IMR-90 (cell line): Measurements from ENCODE around the gene CCL28. TPM values are rescaled to one million over a fixed set of nuclear protein-coding genes. Genes with fewer than 3 reads are reported as not detected.

Source experiments
- ATAC-seq: fragments of 200-7000 bp; cut with Tn5 transposase; 2 replicates; pipeline ENCODE4 v1.9.1; 2020; ENCODE audit warnings: low read depth, mild to moderate bottlenecking, moderate library complexity
- BruUV-seq: library from RNA; stranded (reverse); fragments of 400-500 nt; replicated peaks from 2 replicates; lab custom pipeline; 2021; lab: Mats Ljungman, UMichigan
- CTCF ChIA-PET: fragments of 300-600 bp; formaldehyde crosslinking; extraction: SDS; loops from one replicate; lab custom pipeline; 2021; ENCODE audit warnings: antibody characterized with exemption; lab: Yijun Ruan, JAX
- POLR2A ChIA-PET: fragments of 300-600 bp; sonication (Branson Sonifier 250); formaldehyde crosslinking; loops from one replicate; lab custom pipeline; 2022; ENCODE audit warnings: antibody characterized with exemption; ENCODE audit not compliant: unreplicated experiment; lab: Charles Lee
- DNase-seq: peaks from one replicate; pipeline ENCODE4 v3.0.0; 2013
- H2AFZ ChIP-seq: replicated peaks from 2 replicates; pipeline ENCODE3; 2013; ENCODE audit warnings: low read length, mild to moderate bottlenecking; ENCODE audit not compliant: poor library complexity
- H2AK5ac ChIP-seq: 2 replicates; pipeline ENCODE4 v1.6.1; 2013; ENCODE audit warnings: low read depth, low read length, inconsistent platforms
- H2AK9ac ChIP-seq: replicated peaks from 2 replicates; pipeline ENCODE3; 2013; ENCODE audit warnings: mild to moderate bottlenecking, low read depth, low read length, moderate library complexity; ENCODE audit not compliant: poor library complexity
- H2BK120ac ChIP-seq: 2 replicates; pipeline ENCODE4 v1.6.1; 2013; ENCODE audit warnings: low read depth, low read length, inconsistent platforms
- H2BK15ac ChIP-seq: 3 replicates; pipeline ENCODE4 v1.6.1; 2013; ENCODE audit warnings: low read depth, low read length, inconsistent platforms
- H2BK20ac ChIP-seq: 2 replicates; pipeline ENCODE4 v1.6.1; 2013; ENCODE audit warnings: low read depth, mild to moderate bottlenecking, inconsistent platforms, low read length, moderate library complexity
- H2BK5ac ChIP-seq: 2 replicates; pipeline ENCODE4 v1.6.1; 2013; ENCODE audit warnings: mild to moderate bottlenecking, low read depth, low read length, inconsistent platforms; ENCODE audit not compliant: poor library complexity, severe bottlenecking
- H3K14ac ChIP-seq: replicated peaks from 2 replicates; pipeline ENCODE4 v1.6.1; 2013; ENCODE audit warnings: low read depth, low read length, inconsistent platforms
- H3K18ac ChIP-seq: 2 replicates; pipeline ENCODE4 v1.6.1; 2013; ENCODE audit warnings: low read depth, low read length, control low read depth
- H3K23ac ChIP-seq: 2 replicates; pipeline ENCODE4 v1.6.1; 2013; ENCODE audit warnings: low read depth, low read length, inconsistent platforms
- H3K27ac ChIP-seq: 2 replicates; pipeline ENCODE4 v1.5.1; 2013; ENCODE audit warnings: mild to moderate bottlenecking, control low read depth, low read length; ENCODE audit not compliant: insufficient read depth
- H3K27me3 ChIP-seq: 2 replicates; pipeline ENCODE4 v1.6.1; 2013; ENCODE audit warnings: low read length; ENCODE audit not compliant: control insufficient read depth, insufficient read depth
- H3K36me3 ChIP-seq: 2 replicates; pipeline ENCODE4 v1.6.1; 2013; ENCODE audit warnings: low read length, mixed read lengths; ENCODE audit not compliant: control insufficient read depth, insufficient read depth
- H3K4ac ChIP-seq: 2 replicates; pipeline ENCODE4 v1.6.1; 2013; ENCODE audit warnings: low read depth, low read length, inconsistent platforms
- H3K4me1 ChIP-seq: 2 replicates; pipeline ENCODE4 v1.6.1; 2013; ENCODE audit warnings: low read length, mixed read lengths; ENCODE audit not compliant: control insufficient read depth, insufficient read depth
- H3K4me2 ChIP-seq: 2 replicates; pipeline ENCODE4 v1.6.1; 2013; ENCODE audit warnings: low read depth, mild to moderate bottlenecking, control low read depth, low read length, moderate library complexity
- H3K4me3 ChIP-seq: 2 replicates; pipeline ENCODE4 v1.5.1; 2013; ENCODE audit warnings: low read depth, mild to moderate bottlenecking, control low read depth, low read length, moderate library complexity; ENCODE audit not compliant: insufficient read depth
- H3K56ac ChIP-seq: 2 replicates; pipeline ENCODE4 v1.6.1; 2013; ENCODE audit warnings: low read length, inconsistent platforms; ENCODE audit not compliant: insufficient read depth; ENCODE audit errors: extremely low read depth
- H3K79me1 ChIP-seq, 2 experiments: 2 replicates each; pipeline ENCODE4 v1.6.1; 2013; ENCODE audit warnings: low read length in 2 of 2, inconsistent platforms in 1 of 2, low read depth in 1 of 2
- H3K9ac ChIP-seq: 2 replicates; pipeline ENCODE4 v1.6.1; 2013; ENCODE audit warnings: low read depth, low read length, control low read depth
- H3K9me1 ChIP-seq: 2 replicates; pipeline ENCODE4 v1.6.1; 2013; ENCODE audit warnings: low read length, inconsistent platforms; ENCODE audit not compliant: insufficient read depth
- H3K9me3 ChIP-seq: 2 replicates; pipeline ENCODE4 v1.6.1; 2013; ENCODE audit warnings: low read length; ENCODE audit not compliant: control insufficient read depth, insufficient read depth
- H4K20me1 ChIP-seq: 2 replicates; pipeline ENCODE4 v1.6.1; 2013; ENCODE audit warnings: low read length, inconsistent platforms; ENCODE audit not compliant: insufficient read depth
- H4K5ac ChIP-seq: 2 replicates; pipeline ENCODE4 v1.6.1; 2013; ENCODE audit warnings: mild to moderate bottlenecking, low read depth, low read length, control low read depth
- H4K8ac ChIP-seq, 2 experiments: 2 replicates each; pipeline ENCODE4 v1.6.1; 2013; ENCODE audit warnings: low read depth in 2 of 2, low read length in 2 of 2, control low read depth in 1 of 2, inconsistent platforms in 1 of 2
- H4K91ac ChIP-seq: 2 replicates; pipeline ENCODE4 v1.6.1; 2013; ENCODE audit warnings: low read depth, low read length, inconsistent platforms; ENCODE audit not compliant: insufficient read depth
- BHLHE40 ChIP-seq: fragments of 150-350 bp; IDR thresholded peaks from 2 replicates; pipeline ENCODE4 v1.6.1; 2016; ENCODE audit warnings: mild to moderate bottlenecking, low read depth, low read length
- CTCF ChIP-seq: conservative IDR thresholded peaks from 2 replicates; pipeline ENCODE4 v1.5.1; 2012; ENCODE audit warnings: mild to moderate bottlenecking, low read depth, low read length, improper control_type of control experiment
- MAFK ChIP-seq: IDR thresholded peaks from 2 replicates; pipeline ENCODE4 v1.6.1; 2012; ENCODE audit warnings: low read depth, low read length, improper control_type of control experiment
- NFE2L2 ChIP-seq: fragments of 150-350 bp; IDR thresholded peaks from 2 replicates; pipeline ENCODE4 v1.6.1; 2016; ENCODE audit warnings: low read depth, mild to moderate bottlenecking, low read length
- WGBS, 2 experiments: methylation state at CpG; one replicate each; pipeline versions ENCODE4 v1.1.5 to v1.1.7; 2013; ENCODE audit warnings: missing lambda C conversion rate in 2 of 2; ENCODE audit not compliant: insufficient read length in 1 of 2; ENCODE audit errors: extremely low coverage in 2 of 2; 5-methylcytosine and 5-hydroxymethylcytosine counted together
- dilution Hi-C: fragments of 300-500 bp; cut with HindIII; formaldehyde crosslinking; loops from one replicate; pipeline ENCODE4 v1.14.3; 2018; ENCODE audit warnings: low sequenced_read_pairs; ENCODE audit not compliant: unreplicated experiment
- in situ Hi-C: fragments of 300-500 bp; cut with MboI; formaldehyde crosslinking; loops from 3 replicates; pipeline ENCODE4 v1.14.3; 2019; ENCODE audit warnings: low sequenced_read_pairs, inconsistent platforms, mixed read lengths
- intact Hi-C: fragments of 100-400 bp; cut with micrococcal nuclease; formaldehyde crosslinking; loops from 2 replicates; pipeline ENCODE4 v1.10.0; 2022
- polyA plus RNA-seq, 3 experiments: library from polyadenylated mRNA; depleted of rRNA; stranded (reverse); fragments of >200 nt; gene quantifications; 2 replicates each; pipeline ENCODE4 v1.2.3, GENCODE V29; 2012; ENCODE audit warnings: low replicate concordance in 1 of 3
- total RNA-seq: library from RNA; depleted of rRNA; stranded (reverse); fragments of >200 nt; gene quantifications from 2 replicates; pipeline ENCODE4 v1.2.3, GENCODE V29; 2012

CCL28 gene
- total and polyA plus RNA-seq, 2 of the 4 experiments (the other 2 are of a cell fraction), result under 0.01 to 0.02 TPM

GRCh38 chr5:43336159-43336558 lies 76.0 kb downstream of the CCL28 start:
- Histone ChIP-seq H3K9me3 (peaks cover 6% of the 10 kb centered on the region; the same call in 1 of the 2 replicates), H3K9ac (no peak overlapping the region), H3K14ac (no peak overlapping the region), H3K56ac (no peak overlapping the region), H3K36me3 (no peaks in the 10 kb centered on the region), H2BK20ac (no peak overlapping the region), H4K91ac (no peak overlapping the region), H3K27me3 (no peaks in the 10 kb centered on the region), H2AK5ac (no peak overlapping the region), H2BK15ac (no peak overlapping the region), H2AK9ac (no peak overlapping the region), H2AFZ (no peak overlapping the region), H3K27ac (no peak overlapping the region), H3K4me2 (no peak overlapping the region), H3K9me1 (no peaks in the 10 kb centered on the region), H3K4me3 (no peak overlapping the region), H3K18ac (no peak overlapping the region), H2BK120ac (no peak overlapping the region), H4K5ac (no peak overlapping the region), H2BK5ac (no peak overlapping the region), H4K8ac (no peak overlapping the region), H4K20me1 (no peaks in the 10 kb centered on the region), H3K79me1 (no peaks in the 10 kb centered on the region), H3K4me1 (no peaks in the 10 kb centered on the region), H3K23ac (no peak overlapping the region), H3K4ac (no peak overlapping the region)
- intact Hi-C loops (no loop called here), in situ Hi-C loops (no loop called here), dilution Hi-C loops (no loop called here)
- CTCF ChIA-PET, result no interaction called here
- DNase-seq (no peak), ATAC-seq (no peak)
- no TSS peak for BruUV-seq
- no CpG with 5 or more reads among the region's 2 CpGs for WGBS, 2 experiments
- TF ChIP-seq BHLHE40, result no peak
- TF ChIP-seq CTCF, result no peak
- TF ChIP-seq MAFK, result no peak
- TF ChIP-seq NFE2L2, result no peak
- POLR2A ChIA-PET, result no interaction called here
